OCI-LY1 (cell line): ENCODE data around the gene PLGLB2.
"Not testable (repeated sequence)": the region's sequence is repeated elsewhere in the genome, so short reads cannot be mapped to it uniquely, and the experiment has no call there.

Experiments
- H2AFZ ChIP-seq: fragments of 200-600 bp; sonication (generic), shearing (Covaris generic); 2 replicates; pipeline ENCODE4 v1.6.0; 2014; ENCODE audit warnings: antibody characterized with exemption, mild to moderate bottlenecking, low read length
- H3F3A ChIP-seq: fragments of 200-600 bp; sonication (generic), shearing (Covaris generic); 2 replicates; pipeline ENCODE4 v1.6.0; 2014; ENCODE audit warnings: mild to moderate bottlenecking, antibody characterized with exemption, low read length, moderate library complexity; ENCODE audit not compliant: insufficient read depth
- H3K27ac ChIP-seq: fragments of 200-600 bp; sonication (generic); 2 replicates; pipeline ENCODE4 v1.5.1; 2014; ENCODE audit warnings: low read length, mixed run types, mild to moderate bottlenecking, low read depth; ENCODE audit not compliant: poor library complexity, severe bottlenecking
- H3K27me3 ChIP-seq: fragments of 200-600 bp; sonication (generic); 2 replicates; pipeline ENCODE4 v1.6.0; 2014; ENCODE audit warnings: antibody characterized with exemption, mild to moderate bottlenecking, low read length, moderate library complexity; ENCODE audit not compliant: insufficient read depth
- H3K36me3 ChIP-seq: fragments of 200-600 bp; sonication (generic); 2 replicates; pipeline ENCODE4 v1.6.1; 2014; ENCODE audit warnings: mild to moderate bottlenecking, antibody characterized with exemption, low read length, moderate library complexity, mixed read lengths; ENCODE audit not compliant: insufficient read depth
- H3K4me1 ChIP-seq: fragments of 200-600 bp; sonication (generic); 2 replicates; pipeline ENCODE4 v1.5.1; 2014; ENCODE audit warnings: mild to moderate bottlenecking, low read length, moderate library complexity; ENCODE audit not compliant: insufficient read depth, severe bottlenecking
- H3K4me2 ChIP-seq: fragments of 200-600 bp; sonication (generic), shearing (Covaris generic); 2 replicates; pipeline ENCODE4 v1.6.1; 2014; ENCODE audit warnings: low read length
- H3K4me3 ChIP-seq: fragments of 200-600 bp; sonication (generic); 2 replicates; pipeline ENCODE4 v1.5.1; 2014; ENCODE audit warnings: low read length, low read depth, mild to moderate bottlenecking, mixed read lengths; ENCODE audit not compliant: poor library complexity, severe bottlenecking
- H3K79me2 ChIP-seq: fragments of 200-600 bp; shearing (Covaris generic); 2 replicates; pipeline ENCODE4 v1.6.1; 2016; ENCODE audit warnings: mixed run types, low read length, mixed read lengths; ENCODE audit not compliant: insufficient read depth
- H3K9ac ChIP-seq: fragments of 200-600 bp; sonication (generic), shearing (Covaris generic); 2 replicates; pipeline ENCODE4 v1.6.1; 2014; ENCODE audit warnings: mild to moderate bottlenecking, low read length, mixed read lengths
- H3K9me2 ChIP-seq: fragments of 200-600 bp; sonication (generic), shearing (Covaris generic); 2 replicates; pipeline ENCODE4 v1.6.1; 2014; ENCODE audit warnings: low read depth, mild to moderate bottlenecking, low read length, mixed read lengths
- H3K9me3 ChIP-seq: fragments of 200-600 bp; shearing (Covaris generic); 2 replicates; pipeline ENCODE4 v1.6.1; 2014; ENCODE audit warnings: low read length, mixed read lengths
- H4K20me1 ChIP-seq: fragments of 200-600 bp; sonication (generic), shearing (Covaris generic); 2 replicates; pipeline ENCODE4 v1.6.0; 2016; ENCODE audit warnings: mild to moderate bottlenecking, low read length; ENCODE audit not compliant: insufficient read depth

Gene PLGLB2

DNA sequence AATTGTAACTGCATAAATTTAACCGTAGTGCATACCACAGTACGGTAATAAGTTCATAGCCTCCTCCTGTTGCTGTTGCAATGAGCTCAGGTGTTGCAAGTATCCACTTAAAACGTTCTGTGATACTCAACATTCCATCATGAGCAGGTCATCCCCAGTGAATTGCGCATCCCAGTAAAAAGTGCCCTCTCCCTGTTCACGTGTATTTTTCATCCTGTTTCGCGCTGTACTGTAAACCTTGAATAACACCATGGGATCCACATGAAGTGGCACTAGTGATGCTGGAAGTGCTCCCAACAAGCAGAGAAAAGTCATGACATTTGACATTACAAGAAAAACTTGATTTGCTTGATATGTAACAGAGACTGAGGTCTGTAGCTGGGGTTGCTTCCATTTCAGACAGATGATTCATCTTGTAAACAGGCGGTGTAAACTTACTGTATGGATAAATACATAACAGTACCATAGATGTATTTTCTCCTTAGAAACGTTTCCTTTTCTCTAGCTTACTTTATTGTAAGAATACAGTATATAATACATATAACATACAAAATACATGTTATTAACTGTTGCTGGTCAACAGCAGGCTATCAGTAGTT, 2.4 kb upstream of the PLGLB2 start:
- not testable (repeated sequence) for H3K9ac ChIP-seq, H3K4me1 ChIP-seq, H3K4me3 ChIP-seq, H3K79me2 ChIP-seq, H3K36me3 ChIP-seq, H3K27ac ChIP-seq, H3K9me2 ChIP-seq, H3K9me3 ChIP-seq, H2AFZ ChIP-seq, H3F3A ChIP-seq, H3K4me2 ChIP-seq, H3K27me3 ChIP-seq, H4K20me1 ChIP-seq

GRCh38 chr2:87748524-87748923, 637 bp downstream of the PLGLB2 start:
- not testable (repeated sequence) for H3F3A ChIP-seq, H3K36me3 ChIP-seq, H3K27ac ChIP-seq, H3K4me2 ChIP-seq, H3K79me2 ChIP-seq, H3K4me3 ChIP-seq, H4K20me1 ChIP-seq, H3K4me1 ChIP-seq, H3K9me3 ChIP-seq, H3K9me2 ChIP-seq, H2AFZ ChIP-seq, H3K9ac ChIP-seq, H3K27me3 ChIP-seq

- not testable (repeated sequence) for H3K4me1 ChIP-seq, H3F3A ChIP-seq, H3K9me2 ChIP-seq, H2AFZ ChIP-seq, H3K27ac ChIP-seq, H3K9me3 ChIP-seq, H3K79me2 ChIP-seq, H3K4me3 ChIP-seq, H3K36me3 ChIP-seq, H3K4me2 ChIP-seq, H3K9ac ChIP-seq, H3K27me3 ChIP-seq, H4K20me1 ChIP-seq
Measured at GRCh38 chr2:87750560-87750959, 2.7 kb downstream of the PLGLB2 start.

GRCh38 chr2:87754759-87755158, 6.9 kb downstream of the PLGLB2 start:
- H3K27ac ChIP-seq, H3K79me2 ChIP-seq, H3K9me2 ChIP-seq, H3K4me2 ChIP-seq, H4K20me1 ChIP-seq, H3F3A ChIP-seq, H3K36me3 ChIP-seq, H2AFZ ChIP-seq, H3K9me3 ChIP-seq, H3K4me1 ChIP-seq, H3K4me3 ChIP-seq, H3K9ac ChIP-seq, H3K27me3 ChIP-seq: not testable (repeated sequence)
